ENCODE measurements around the gene RGL2. TPM values are rescaled to one million over a fixed set of nuclear protein-coding genes. Genes with fewer than 3 reads are reported as not detected.

RGL2 gene
- total and polyA plus RNA-seq, 2 donors (not counting 3 experiments of a cell fraction or from before 2014, with no cell fraction given): 87.7 to 90.3 TPM

DNA sequence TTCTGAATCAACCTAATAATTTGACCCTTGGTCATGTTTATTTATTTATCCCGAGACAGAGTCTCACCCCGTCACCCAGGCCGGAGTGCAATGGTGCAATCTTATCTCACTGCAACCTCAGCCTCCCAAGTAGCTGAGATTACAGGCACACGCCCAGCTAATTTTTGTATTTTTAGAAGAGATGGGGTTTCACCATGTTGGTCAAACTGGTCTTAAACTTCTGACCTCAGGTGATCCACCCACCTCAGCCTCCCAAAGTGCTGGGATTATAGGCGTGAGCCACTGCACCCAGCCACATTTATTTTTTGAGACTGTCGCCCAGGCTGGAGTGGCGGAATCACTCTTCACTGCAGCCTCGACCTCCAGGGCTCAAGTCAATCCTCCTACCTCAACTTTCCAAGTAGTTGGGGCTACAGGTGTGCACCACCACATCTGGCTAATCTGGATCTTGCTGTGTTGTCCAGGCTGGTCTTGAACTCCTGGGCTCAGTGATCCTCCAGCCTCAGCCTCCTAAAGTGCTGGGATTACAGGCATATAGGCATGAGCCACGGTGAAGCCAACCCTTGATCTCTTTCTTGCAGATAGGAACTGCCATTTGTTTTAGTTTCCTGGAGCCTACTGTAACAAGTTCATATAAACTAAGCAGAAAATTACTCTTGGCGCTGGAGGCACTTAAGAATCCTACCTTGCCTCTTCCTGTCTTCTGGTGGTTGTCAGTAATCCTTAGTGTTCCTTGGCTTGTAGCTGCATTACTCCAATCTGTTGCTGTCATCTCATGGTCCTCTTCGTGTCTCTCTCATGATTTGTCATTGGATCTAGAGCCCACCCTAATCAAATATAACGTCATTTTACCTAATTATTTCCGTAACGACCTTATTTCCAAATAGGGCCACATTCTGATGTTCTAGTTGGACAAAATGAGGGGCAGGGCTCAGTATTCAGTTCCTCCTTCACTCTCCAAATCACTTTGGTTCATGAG is 24.5 kb downstream of the RGL2 start:
- Histone ChIP-seq H3K27me3 (ENCODE audit: control insufficient read depth in 2 of 2, insufficient read depth in 2 of 2, low read length in 2 of 2) (no peaks in the 10 kb centered on the region), H3K4me2 (ENCODE audit: insufficient read depth, low read length) (peak overlapping the region; percentile 97), H3K9me3 (replicated peaks; ENCODE audit: control insufficient read depth, insufficient read depth, low read length) (no peaks in the 10 kb centered on the region), H3K9ac (replicated peaks; ENCODE audit: extremely low read depth, insufficient read depth, low read length) (no peak overlapping the region), H3K9me1 (replicated peaks; ENCODE audit: control insufficient read depth, extremely low read depth, insufficient read depth, low read length) (no peaks in the 10 kb centered on the region), H3K4me3 (replicated peaks in 1 of 3; ENCODE audit: insufficient read depth in 1 of 3, low read depth in 1 of 3, low read length in 3 of 3) (peak overlapping the region; percentile 2 to 86 (median 83)), H2AFZ (ENCODE audit: low read depth, low read length) (no peak overlapping the region), H4K20me1 (replicated peaks; ENCODE audit: control insufficient read depth, extremely low read depth, insufficient read depth, low read length) (peaks cover 5% of the 10 kb centered on the region), H3K36me3 (ENCODE audit: control insufficient read depth in 2 of 2, extremely low read depth in 1 of 2, insufficient read depth in 2 of 2, low read length in 2 of 2) (peaks cover 8 to 23% of the 10 kb centered on the region in 2 experiments), H3K79me2 (ENCODE audit: control insufficient read depth, insufficient read depth, low read length) (peaks cover 48% of the 10 kb centered on the region), H3K4me1 (ENCODE audit: control insufficient read depth, extremely low read depth, insufficient read depth, low read length) (peaks cover 48% of the 10 kb centered on the region), H3K27ac (ENCODE audit: insufficient read depth, low read depth, low read length) (no peak overlapping the region)
- FAIRE-seq: no peak
- dilution Hi-C loops (cut with MboI; ENCODE audit: extremely low pct_ligation_motif_present, low sequenced_read_pairs) (no loop called here), intact Hi-C loops (cut with micrococcal nuclease) (loop anchor here (2.0 to 5.0 kb wide), 2 partner anchors 73 to 153 kb away; partner anchors contain the start of genes RXRB and SLC39A7)
- TF ChIP-seq FOS (IDR thresholded peaks at IDR 0.05; ENCODE audit: borderline replicate concordance, insufficient read depth, low read length) (no peak), POLR2A (IDR thresholded peaks at IDR 0.05; ENCODE audit: low read depth, low read length) (no peak), JUN (IDR thresholded peaks at IDR 0.05; ENCODE audit: borderline replicate concordance, insufficient read depth, insufficient read length, low read depth) (no peak), GATA2 (IDR thresholded peaks at IDR 0.05; ENCODE audit: insufficient read depth, insufficient read length, low read depth, low read length) (no peak), POLR2AphosphoS5 (IDR thresholded peaks at IDR 0.05; ENCODE audit: insufficient read depth, low read depth, low read length) (no peak), MAX (IDR thresholded peaks at IDR 0.05; ENCODE audit: insufficient read depth, insufficient read length) (no peak), MYC (IDR thresholded peaks at IDR 0.05; ENCODE audit: low read depth, low read length) (no peak), CTCF (IDR thresholded peaks at IDR 0.05; ENCODE audit: extremely low read depth in 1 of 2, insufficient read depth in 1 of 2, low read depth in 1 of 2, low read length in 2 of 2) (no peak), EZH2 (IDR thresholded peaks at IDR 0.05; ENCODE audit: borderline replicate concordance, low read depth, low read length, severe bottlenecking) (no peak)
- CTCF ChIA-PET: no interaction called here
- POLR2A ChIA-PET: no interaction called here
- BruUV-seq (replicated peaks): no TSS peak
- DNase-seq (ENCODE audit: low read depth, low spot score): no peak

All from endothelial cell of umbilical vein (primary cell).